GM19395 (cell line): ENCODE data around the gene OR1L8.
"Not testable (repeated sequence)": the region's sequence is repeated elsewhere in the genome, so short reads cannot be mapped to it uniquely, and the experiment has no call there.

Source experiments
- ATAC-seq: cut with Tn5 transposase; IDR thresholded peaks from one replicate; pipeline ENCODE4 v1.9.1; 2021; ENCODE audit warnings: mild to moderate bottlenecking, moderate library complexity; ENCODE audit not compliant: unreplicated experiment

Gene OR1L8

GRCh38 chr9:122583284-122583683 is at the start of gene OR1L8:
OR1L8 (minus strand) TSS chr9:122583384; CDS start chr9:122568477, 14,907 bp downstream.
- ATAC-seq = not testable (repeated sequence)

DNA sequence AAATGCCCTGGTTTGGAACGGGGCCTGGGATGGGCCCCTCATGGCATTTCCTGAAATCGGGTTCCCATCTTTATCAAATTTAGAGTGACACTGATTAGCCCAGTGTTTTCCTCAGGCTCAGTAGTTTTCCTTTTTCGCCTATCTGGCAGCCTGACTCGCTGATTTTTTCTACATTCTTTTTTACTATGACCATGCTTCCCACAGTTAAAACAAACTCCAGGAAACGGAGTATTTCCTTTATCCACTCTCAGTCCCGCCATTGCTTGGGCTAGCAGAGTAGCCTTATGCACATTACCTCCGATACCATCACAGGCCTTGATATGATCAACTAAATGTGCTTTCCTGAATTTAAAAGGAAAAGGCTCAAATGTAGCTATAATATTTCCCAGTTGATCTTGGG is 36.8 kb upstream of the OR1L8 start:
- no peak for ATAC-seq

DNA sequence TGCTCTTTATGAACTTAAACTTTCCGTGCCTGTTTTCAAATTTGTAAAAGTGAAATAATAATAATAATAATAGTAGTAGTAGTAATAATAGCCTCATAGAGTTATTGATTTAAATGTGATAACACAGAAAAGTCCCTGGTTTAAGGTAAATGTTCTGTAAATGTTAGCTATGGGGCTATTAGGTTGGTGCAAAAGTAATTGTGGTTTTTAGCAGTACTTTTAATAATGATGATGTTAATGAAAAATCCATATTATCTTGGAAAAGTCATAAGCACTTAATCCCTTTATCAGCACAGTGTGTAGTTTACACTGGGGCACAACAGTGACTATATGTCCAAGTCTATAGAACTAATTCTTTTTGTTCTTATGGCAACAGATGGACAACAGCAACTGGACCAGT is 31.2 kb upstream of the OR1L8 start, which contains the start of gene OR1Q1:
OR1Q1 (plus strand) TSS at position 377 of the 400 bp plus-strand sequence; CDS start at position 377, 0 bp downstream.
- no peak for ATAC-seq

GRCh38 chr9:122609804-122610203 is 26.6 kb upstream of the OR1L8 start:
- no peak for ATAC-seq

DNA sequence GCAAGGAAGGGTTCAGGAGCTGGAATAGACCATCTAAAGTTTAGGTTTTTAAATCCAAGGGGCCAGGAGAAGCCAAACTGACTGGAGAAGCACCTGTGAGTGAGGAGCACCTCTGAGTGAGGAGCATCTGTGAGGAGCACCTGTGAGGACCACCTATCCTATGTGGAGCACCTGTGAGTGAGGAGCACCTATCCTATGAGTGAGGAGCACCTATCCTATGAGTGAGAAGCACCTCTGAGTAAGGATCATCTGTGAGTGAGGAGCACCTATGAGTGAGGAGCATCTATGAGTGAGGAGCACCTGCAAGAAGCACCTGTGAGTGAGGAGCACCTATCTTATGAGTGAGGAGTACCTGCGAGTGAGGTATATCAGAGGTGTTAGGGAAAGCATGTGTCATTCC is 23.4 kb upstream of the OR1L8 start:
- no peak for ATAC-seq

DNA sequence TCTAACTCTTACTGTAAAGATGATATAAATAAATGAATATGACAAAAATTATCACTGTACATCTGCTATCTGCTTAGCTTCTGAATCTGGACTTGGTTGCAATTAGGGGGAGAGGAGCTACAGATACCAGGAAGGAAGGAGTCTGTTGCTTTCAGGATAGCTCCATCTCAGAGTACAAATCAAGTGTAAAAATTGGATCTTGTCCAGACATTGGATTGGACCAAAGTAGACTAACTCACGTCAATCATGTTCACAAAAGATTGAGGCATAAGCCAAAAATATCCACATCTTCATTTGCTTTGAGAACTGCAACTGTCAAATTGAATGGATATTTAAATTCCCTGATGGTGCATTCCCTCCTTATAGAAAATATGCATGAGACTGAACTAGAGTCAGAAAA is 22.5 kb upstream of the OR1L8 start:
- no peak for ATAC-seq

- ATAC-seq = no peak
These were observed 2.8 kb downstream of the OR1L8 start for GRCh38 chr9:122580360-122580759.

DNA sequence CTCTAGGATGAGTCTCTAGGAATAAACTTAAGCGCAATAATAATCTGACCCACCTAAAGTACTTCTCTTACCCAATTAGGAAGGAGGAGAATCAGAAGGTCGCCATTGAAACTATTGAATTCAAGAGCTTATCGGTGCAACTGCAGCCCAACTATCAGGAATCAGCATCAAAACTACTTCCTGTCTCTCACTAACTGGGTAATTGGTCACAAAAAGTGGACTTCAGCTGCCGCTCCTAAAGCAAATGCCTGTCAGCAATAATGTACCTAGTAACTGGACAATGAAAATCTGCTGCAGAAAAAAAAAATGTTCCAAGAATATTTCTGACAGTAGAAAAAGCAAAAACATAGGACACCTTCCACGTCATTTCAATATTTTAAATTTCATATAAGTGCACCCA is 3.3 kb downstream of the OR1L8 start:
- no peak for ATAC-seq

DNA sequence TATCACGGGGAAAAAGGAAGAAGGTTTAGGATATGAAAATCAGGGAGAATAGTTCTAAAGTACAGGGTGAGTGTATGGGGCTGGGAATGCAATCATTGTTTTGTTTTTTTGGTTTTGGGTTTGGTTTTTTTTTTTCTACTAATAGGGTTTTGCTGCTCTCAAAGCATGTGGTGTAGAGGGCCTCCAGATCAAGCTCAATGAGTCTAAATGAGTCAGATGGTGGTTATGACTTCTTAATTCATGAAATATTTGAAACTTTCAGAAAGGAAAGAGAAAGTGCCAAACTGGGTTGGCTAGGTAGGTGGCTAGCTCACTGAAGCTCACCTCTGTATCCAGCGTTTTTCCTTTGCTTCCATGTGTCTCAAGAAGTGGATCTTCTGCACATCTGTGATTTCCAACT is 10.7 kb downstream of the OR1L8 start:
- no peak for ATAC-seq

DNA sequence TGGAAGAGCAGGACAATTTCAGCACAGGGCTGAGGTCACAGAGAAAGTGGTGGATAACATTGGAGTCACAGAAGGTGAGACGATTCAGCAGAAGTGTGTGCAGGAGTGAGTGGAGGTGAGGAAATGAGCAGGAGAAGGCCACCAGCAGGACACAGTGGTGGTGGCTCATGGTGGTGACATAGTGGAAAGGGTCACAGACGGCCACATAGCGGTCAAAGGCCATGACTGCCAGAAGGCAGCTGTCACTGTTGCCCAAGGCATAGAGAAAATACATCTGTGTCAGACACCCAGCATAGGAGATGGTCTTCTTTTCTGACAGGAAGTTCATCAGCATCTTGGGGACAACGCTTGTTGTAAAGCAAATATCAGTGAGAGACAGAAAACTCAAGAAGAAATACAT is 15.3 kb downstream of the OR1L8 start:
- ATAC-seq = no peak

GRCh38 chr9:122562134-122562760 is 20.9 kb downstream of the OR1L8 start:
- ATAC-seq = no peak

DNA sequence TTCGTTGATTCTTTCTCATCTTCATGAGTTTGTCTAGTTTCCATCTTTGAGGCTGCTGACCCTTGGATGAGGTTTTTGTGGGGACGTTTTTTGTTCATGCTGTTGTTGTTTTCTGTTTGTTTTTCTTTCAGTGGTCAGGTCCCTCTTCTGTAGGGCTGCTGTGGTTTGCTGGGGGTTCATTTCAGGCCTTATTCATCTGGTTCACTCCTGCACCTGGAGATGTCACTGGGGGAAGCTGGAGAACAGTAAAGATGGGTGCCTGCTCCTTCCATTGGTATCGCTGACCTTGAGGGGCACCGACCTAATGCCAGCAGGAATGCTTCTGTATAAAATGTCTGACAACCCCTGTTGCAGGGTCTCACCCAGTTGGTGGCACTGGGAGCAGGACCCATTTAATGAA is 21.7 kb downstream of the OR1L8 start:
- ATAC-seq = no peak

DNA sequence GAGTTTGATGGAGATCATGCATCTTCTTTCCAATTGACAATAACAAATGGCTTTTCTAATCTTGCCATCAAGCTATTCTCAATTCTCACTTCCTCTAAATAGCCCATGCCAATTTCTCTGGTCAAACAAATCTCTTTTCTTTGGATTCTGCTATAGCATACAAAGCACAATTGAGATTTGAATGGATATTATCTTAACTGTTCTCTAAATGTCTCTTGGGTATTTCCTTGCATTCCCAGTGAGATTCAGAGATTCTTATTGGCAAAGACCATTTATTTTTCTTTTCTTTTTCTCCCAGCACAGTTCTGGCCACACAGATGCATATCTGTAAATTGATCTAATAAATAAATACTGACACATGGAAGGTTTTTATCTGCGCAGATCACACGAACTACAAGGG is 30.4 kb downstream of the OR1L8 start, which contains the start of gene OR1N2:
OR1N2 (plus strand) TSS at position 301 of the 400 bp plus-strand sequence. CDS start 100 bp downstream, outside the sequence.
- no peak for ATAC-seq

DNA sequence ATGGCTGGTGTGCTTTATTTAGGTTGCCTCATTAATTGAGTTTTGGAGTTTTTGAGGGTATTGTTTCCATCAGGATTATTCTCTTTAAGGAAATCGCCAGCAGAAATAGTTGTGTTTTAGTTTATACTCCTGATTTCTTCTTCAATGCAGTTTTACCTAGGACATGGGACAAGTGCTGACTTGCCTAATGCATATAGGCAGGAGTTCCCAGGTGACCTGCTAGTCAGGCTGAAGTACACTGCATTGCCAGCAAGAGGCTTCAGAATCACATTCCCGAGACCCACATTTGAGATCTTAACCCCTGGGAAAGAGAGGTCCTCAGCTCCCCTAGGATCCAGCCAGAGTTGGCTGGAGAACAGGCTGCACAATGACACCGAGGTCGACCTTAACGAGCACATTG is 31.8 kb downstream of the OR1L8 start:
- ATAC-seq = no peak

GRCh38 chr9:122546196-122546595 is 37.0 kb downstream of the OR1L8 start:
- ATAC-seq = no peak

DNA sequence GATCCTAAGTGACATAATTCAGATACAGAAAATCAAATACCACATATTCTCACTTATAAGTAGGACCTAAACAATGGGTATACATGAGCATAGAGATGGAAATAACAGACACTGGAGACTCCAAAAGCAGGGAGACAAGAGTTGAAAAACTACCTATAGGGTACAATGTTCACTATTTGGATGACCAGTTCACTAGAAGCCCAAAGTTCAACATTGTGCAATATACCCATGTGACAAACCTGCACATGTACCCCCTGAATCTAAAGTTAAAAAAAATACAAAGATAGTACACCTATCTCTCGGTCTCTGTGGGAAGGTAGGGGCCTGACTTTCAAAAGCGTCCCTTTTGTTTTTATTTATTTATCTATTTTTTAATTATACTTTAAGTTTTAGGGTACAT is 44.4 kb downstream of the OR1L8 start:
- ATAC-seq = no peak

DNA sequence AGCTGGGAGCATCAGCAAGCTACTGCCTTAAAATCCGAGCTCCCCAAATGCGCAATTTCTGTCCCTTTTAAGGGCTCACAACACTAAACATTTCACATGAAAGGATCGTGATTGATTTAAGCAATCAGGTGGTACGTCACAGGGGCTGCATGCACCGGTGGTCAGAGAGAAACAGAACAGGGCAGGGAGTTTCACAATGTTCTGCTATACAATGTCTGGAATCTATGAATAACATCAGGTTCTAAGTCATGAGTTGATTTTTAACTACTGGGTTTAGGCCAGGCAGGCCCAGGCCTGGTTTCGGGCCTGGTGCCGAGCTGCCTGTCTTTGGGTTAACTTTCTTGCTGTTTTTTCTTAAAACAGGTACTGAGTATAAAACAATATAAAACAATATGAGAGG is 46.1 kb downstream of the OR1L8 start:
- ATAC-seq = not testable (repeated sequence)

GRCh38 chr9:122536134-122536533 is 47.0 kb downstream of the OR1L8 start:
- no peak for ATAC-seq

GRCh38 chr9:122531157-122531556 is 52.0 kb downstream of the OR1L8 start:
- not testable (repeated sequence) for ATAC-seq

DNA sequence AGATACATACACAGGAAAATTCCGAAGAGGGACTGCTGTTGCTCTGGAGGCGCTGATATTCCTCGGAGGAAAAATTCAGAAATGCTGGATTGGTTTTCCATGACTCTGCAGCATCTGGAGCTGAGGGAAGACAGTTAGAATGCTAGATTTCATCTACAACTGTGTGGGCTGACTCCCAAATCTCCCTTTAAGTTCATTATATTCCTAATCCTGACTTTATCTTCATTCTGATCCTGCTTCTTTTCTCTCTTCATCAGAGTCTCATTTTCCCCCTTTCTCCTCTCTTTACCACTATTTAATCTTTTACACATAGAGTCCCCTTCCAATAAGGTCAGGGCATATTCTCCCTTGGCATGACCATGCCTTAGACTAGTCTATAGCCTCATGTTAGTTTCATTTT is 56.0 kb downstream of the OR1L8 start, which contains the start of gene OR1N1:
OR1N1 (minus strand) TSS at position 101 of the 400 bp plus-strand sequence; CDS start at position 101, 0 bp downstream.
- no peak for ATAC-seq

DNA sequence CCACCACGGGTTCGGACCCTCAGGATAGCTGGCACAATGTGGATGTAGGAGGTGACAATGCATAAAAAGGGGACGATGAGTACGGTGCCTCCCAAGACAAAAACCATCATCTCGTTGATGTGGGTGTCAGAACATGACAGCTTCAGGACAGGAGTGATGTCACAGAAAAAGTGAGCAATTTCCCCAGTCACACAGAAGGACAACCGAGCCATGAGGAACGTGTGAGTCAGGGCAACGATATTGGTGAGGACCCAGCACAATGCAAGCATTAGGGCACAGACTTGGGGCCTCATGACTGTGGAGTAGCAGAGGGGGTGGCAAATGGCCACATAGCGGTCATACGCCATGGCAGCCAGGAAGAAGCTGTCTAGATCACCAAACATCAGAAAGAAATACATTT is 56.6 kb downstream of the OR1L8 start:
- no peak for ATAC-seq

GRCh38 chr9:122519376-122519775 is 63.8 kb downstream of the OR1L8 start:
- ATAC-seq = no peak

GRCh38 chr9:122518841-122519240 is 64.3 kb downstream of the OR1L8 start, which contains the start of gene OR1J4:
OR1J4 (plus strand) TSS chr9:122519141; CDS start chr9:122519141, 0 bp downstream.
- ATAC-seq = no peak
